Fibroblast of gingiva (primary cell): ENCODE results near the gene LDB3.
"Not testable (repeated sequence)": the region's sequence is repeated elsewhere in the genome, so short reads cannot be mapped to it uniquely, and the experiment has no call there.

Source experiments
- DNase-seq: peaks from one replicate; pipeline ENCODE4 v3.0.0-alpha.2; 2011; ENCODE audit warnings: low read depth

Gene LDB3, protein sequence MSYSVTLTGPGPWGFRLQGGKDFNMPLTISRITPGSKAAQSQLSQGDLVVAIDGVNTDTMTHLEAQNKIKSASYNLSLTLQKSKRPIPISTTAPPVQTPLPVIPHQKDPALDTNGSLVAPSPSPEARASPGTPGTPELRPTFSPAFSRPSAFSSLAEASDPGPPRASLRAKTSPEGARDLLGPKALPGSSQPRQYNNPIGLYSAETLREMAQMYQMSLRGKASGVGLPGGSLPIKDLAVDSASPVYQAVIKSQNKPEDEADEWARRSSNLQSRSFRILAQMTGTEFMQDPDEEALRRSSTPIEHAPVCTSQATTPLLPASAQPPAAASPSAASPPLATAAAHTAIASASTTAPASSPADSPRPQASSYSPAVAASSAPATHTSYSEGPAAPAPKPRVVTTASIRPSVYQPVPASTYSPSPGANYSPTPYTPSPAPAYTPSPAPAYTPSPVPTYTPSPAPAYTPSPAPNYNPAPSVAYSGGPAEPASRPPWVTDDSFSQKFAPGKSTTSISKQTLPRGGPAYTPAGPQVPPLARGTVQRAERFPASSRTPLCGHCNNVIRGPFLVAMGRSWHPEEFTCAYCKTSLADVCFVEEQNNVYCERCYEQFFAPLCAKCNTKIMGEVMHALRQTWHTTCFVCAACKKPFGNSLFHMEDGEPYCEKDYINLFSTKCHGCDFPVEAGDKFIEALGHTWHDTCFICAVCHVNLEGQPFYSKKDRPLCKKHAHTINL

DNA sequence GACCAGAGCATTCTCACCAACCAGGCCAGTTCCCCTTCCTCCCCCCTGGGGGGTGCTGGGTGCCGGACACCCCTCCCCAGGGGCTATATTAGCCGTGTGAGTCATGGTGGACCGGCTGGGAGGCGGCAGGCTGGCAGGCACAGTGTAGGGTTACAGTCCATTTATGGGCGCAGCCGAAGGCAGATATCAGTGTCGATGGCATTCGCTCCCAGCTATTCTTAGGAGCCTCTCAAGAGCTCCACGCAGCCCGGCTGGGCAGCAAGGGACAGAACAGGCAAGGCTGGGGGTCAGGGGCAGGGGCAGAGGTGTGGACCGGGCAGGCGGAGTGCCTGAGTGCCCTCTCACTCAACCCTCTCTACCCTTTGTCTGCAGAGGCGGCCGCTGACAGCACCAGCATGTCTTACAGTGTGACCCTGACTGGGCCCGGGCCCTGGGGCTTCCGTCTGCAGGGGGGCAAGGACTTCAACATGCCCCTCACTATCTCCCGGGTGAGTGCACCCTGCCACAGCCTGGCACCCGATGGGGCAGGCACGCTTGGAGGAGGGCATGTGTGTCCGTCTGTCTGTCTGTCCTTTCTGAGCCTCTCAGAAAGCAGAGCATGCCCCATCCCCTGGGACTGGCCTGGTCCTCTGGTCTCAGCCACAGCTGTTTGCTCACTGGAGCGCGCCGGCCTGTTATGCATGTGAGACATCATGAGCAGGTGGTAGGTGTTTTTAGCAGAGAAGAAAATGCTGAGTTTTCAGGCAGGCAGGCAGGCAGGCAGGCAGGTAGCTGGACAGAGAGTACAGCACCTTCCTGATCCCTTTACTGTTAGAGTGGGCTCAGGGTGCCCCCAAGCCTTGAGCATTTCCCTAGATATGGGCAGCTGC is at the start of gene LDB3:
Gene LDB3, plus strand, starts transcription at position 215 of the 869 bp plus-strand sequence. Its CDS starts 181 bp downstream, at position 396.
- DNase-seq = no peak

DNA sequence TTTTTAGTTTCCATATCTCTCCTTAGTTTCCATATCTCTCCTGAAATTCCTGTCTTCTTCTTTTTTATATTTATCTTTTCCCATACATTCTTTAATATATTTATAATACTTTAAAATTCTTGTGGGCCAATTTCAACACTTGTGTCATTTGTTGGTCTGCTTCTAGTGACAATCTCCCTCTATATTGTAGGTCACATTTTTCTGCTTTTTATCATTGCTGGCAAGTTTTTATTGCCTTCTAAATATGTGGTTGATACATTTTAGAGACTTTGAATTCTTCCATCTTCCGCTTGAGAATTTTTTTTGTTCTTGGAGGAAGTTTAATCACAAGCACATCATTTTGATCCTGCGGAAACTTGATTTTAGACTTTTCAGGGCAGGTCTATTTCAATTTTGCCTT is 40.0 kb upstream of the LDB3 start:
- DNase-seq = no peak

DNA sequence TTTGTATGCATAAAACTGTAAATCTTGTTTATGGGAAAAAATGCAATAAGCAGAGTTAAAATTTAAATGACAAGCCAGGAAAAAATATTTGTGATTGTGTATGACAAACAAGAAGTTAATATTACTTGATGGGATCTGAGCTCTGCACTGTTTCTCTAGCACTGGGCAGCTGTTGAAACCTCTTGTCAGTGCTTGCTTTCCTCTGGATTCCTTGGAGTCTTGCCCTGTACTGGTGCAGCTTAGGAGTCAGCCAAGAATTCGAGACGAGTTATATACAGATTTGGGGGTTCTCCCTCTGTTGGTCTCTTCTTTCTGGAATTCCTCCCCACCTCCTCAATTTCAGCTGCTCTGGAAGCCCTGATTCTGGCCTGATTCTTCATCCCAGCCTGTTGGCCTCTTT is 38.2 kb upstream of the LDB3 start:
- DNase-seq = no peak

DNA sequence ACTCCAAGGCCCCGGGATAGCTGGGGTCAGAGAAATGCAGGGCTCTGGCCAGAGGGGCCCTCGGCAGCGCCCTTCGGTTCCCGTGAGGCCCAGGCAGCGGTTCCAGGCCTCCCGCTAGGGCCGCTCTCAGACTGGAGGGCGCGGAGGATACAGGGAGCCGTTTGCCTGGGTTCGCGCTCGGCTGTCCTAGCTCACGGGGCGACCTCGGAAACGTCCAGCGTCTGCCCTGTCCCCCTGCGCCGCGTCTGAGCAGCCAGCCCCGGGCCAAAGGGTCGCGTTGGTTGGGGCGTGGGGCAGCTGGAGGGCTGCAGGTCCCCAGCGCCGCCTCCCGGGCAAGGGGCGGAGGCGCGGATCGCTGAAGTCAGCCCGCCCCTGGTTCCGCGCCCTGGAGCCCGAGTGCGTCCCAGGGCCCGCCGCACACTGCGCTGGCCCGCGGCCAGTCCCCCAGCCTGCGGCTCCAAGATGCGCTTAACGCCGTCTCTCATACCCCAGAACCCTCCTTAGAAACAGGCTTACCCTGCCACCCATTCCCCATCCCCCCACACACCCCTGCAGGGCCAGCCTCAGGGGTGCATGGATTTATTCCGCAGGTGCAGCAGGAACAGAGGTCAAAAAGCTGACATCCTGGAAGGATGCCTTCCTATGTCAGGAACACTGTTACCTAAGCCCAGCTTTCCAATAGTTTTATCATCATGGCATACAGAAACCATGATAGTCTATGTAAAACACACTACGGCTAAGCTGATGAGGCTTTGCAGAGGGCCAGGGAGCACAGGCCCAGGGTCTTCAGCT is 36.1 kb upstream of the LDB3 start:
- DNase-seq = no peak

DNA sequence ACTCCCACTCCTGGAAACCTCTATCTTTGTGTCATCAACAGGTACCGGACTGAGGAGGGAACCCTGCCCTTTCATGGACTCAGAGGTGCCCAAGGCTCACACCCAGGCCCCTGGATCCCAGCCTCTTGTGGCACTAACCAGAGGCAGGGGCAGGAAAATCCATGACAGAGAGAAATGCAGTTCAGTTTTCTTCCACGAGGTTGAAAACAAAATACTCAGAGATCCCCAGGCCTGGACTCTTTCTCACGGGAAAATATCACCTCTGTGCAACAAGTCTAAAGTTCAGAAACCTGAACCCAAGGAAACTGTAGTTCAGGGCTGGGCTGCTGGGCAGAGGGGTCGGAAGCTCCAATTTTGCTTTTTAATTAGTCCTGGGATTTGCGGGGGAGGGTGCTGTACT is 35.4 kb upstream of the LDB3 start:
- DNase-seq = no peak

DNA sequence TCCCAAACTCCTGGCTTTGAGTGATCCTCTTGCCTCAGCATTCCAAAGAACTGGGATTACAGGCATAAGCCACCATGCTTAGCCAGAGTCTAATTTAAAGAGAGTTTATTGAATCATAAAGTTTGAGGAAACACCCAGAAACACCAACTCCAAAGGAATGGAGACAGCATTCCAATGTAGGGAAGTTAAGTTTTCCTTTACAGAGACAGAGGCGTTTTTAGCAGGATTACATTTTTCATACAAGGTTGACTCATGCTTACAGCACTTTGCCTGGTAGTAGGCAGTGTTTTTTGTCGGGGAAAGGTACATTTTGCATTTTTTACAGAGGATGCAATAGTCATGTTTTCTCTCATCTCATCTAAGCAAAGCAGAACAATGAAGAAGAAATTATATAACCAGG is 32.9 kb upstream of the LDB3 start:
- peak; percentile 35 for DNase-seq

DNA sequence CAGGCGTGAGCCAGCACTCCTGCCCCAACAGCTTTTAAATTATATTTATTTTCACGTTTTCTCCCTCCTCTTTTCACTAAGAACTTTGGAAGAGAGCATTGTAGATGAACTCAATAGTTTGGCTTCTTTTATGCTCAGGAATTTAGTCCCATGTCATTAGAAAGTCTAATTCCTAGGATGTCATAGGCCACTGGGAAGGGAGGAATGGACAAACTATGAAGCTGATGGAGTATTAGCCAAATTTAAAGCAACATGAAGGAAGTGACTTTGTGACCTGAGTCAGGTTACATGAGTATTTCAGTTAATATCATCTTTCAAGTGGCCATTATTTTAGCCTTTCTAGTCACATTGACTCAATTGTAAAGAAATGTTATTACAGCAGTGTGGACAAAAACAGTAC is 32.0 kb upstream of the LDB3 start:
- DNase-seq = no peak

DNA sequence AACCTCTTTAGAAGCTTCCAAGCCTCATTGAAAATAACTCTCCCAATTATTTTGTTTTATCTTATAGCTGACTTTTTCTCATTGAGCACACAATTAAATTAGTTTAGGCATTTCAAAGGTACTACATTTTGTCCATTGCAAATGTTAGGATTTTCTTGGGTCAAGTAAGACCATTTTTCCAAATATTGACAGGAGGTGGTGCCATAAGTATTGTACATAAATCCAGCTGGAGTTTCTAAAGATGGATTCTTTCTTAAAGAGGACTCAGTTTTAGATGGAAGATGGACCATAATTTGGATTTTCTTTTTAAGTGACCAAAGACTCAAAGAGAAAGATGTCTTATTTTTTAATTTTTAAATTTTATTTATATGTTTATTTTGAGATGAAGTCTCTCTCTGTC is 26.3 kb upstream of the LDB3 start:
- DNase-seq = no peak

DNA sequence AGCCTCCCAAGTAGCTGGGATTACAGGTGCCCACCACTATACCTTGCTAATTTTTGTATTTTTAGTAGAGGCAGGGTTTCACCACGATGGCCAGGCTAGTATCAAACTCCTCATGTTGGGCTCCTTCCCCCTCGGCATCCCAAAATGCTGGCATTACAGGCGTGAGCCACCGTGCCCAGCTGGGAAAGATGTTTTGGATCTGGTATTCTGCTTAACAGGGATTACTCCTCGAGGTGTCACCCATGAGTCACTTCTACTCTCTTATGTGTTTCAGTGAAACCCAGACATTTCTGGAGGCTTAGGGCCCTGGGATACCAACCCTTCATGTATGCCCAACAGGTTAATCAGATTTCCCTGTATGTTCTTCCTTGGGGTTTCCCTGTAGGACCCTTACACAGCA is 25.8 kb upstream of the LDB3 start:
- no peak for DNase-seq

DNA sequence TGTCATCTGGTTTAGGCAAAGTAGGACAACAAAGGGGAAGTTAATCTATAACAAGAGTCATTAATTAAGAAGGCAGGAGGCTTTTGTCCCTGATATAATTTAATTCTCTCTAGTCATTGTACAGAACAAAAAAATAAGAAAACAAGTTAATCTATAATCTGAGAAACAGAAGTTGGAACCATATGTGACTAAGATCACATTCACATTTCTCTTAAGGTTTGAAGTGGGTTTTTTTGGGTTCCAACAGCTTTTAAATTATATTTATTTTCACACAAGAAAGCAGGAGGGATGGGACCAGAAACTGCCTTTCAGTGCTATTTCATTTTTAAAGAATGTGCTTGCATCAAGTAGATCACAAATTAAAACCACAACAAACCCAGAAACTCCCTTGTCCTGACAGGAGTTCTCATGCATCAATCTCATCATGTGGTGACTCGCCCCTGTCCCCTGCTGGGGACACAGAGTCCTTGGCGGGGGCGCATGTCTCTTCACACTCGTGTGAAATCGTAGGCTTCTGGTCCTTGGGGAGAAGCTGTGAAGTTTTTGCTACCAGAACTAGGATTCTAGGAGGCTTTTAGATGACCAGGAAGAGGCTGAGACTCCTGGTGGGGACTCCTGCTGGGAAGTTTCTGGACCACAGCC is 24.0 kb upstream of the LDB3 start:
- DNase-seq = no peak

DNA sequence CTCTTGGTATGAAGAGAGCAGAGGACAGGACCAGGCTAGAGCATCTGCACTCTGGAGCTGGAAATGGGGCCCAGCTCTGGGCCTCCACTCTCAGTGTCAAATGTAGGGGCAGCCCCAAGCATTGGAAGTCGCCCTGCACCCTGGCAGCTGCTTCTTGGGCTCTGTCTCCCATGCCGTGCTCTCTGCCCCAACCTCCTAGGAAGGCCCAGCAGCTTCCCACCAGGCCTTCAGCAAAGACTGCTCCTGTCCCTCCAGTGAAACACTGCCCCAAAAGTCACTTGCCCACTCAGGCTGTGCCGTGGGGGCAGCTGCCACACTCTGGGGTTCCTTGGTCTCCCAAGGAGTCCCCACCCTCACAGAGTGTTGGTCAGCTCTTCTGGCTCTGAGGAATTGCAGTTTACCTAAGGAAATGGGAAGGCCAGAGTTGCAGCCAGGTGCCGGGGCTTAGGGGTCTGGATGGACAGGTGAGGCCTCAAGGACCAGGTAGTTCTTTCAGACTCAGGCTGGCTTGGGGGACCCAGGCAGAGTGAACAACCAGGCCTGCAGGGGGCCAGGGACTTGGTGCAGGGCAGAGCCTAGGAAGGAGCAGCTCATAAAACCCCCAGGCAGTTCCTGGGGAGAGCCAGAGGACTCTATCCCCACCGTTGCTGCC is 23.4 kb upstream of the LDB3 start:
- DNase-seq = no peak

DNA sequence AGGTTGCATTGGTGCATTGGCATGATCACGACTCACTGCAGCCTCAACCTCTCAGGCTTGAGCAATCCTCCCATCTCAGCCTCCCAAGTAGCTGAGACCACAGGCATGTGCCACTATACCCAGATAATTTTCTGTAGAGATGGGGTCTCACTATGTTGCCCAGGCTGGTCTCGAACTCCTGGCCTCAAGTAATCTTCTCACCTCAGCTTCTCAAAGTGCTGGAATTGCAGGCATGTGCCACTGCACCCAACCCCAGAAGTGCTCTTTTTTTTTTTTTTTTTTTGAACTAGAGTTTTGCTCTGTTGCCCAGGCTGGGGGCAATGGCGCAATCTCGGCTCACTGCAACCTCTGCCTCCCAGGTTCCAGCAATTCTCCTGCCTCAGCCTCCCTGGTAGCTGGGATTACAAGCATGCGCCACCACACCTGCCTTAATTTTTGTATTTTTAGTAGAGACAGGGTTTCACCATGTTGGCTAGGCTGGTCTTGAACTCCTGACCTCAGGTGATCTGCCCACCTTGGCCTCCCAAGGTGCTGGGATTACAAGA is 22.6 kb upstream of the LDB3 start:
- not testable (repeated sequence) for DNase-seq

DNA sequence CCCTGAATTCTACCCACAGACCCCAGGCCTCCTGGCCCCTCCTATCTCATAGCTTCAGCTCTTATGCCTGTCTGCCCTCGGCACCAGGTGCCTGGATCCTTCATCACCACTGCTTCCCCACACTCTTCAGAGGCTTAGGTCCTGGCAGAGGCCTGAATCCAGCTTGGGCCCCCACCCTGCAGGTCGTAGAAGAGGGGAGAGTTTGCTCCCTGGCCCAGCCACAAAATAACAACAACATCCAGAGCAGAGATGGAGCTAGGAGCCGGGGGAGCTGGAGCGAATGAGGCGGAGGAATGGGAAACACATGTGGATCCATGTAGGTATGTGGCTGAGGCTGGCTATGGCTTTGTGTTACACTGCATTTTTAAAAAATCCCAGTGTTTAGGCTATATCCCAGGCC is 21.8 kb upstream of the LDB3 start:
- no peak for DNase-seq

DNA sequence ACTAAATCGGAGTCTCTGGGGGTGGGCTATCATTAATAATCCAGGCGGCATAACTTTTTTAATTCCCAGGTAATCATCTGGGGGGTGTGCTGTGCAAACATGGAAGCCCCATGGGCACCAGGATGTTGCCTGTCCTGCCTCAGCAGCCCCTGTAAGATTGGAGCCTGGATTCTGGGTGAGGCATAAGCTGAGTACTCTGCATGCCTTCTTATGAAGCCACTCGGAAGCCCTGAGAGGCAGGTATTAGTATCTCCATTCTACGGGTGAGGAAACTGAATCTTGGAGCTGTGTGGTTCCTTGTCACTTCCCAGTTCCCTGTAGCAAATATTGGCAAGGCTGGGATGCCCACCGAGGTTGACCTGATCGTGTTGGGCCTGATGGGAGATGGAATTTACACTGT is 21.4 kb upstream of the LDB3 start:
- no peak for DNase-seq

DNA sequence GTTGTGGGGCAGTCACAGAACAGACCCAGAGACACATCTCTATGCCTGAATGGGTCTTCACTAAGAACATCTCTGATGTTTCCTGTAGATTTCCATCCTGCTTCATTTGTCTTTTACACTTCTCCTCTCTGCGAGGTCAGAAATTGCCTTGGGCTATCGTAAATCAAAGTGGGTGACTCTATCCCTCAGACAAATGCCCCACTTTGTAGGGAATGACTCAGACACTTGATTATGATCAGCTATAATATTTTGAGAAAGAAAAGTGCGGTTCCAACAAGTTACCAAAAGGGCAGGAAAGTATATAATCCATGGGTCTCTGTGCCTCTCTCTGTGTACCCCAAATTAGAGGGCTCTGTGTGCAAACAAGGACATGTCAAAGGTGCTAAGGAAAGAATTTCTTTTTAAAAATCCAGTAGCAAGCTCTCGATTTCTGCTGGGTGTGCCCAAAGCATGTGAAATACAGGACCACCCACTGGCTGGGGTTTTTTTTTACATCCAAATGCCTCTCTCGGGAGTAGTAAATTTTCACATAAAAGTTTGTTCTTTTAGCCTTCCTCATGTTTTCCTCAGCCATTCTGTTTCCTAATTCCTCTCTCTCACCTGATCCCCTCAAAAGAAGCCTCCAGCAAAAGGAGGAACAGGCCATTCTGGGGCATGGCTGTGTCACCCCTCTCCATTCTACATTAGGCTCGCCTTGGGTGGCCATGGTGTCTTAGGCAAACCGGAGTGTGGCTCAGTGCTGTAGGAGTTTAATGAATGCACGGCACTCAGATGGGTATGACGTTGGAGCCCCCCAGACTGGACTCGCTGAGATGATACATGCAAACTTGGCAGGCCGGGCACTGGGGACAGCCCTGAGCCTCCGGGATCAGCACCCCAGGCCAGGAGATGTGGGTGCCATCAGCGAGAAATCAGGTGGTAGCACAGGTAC is 20.3 kb upstream of the LDB3 start:
- no peak for DNase-seq

DNA sequence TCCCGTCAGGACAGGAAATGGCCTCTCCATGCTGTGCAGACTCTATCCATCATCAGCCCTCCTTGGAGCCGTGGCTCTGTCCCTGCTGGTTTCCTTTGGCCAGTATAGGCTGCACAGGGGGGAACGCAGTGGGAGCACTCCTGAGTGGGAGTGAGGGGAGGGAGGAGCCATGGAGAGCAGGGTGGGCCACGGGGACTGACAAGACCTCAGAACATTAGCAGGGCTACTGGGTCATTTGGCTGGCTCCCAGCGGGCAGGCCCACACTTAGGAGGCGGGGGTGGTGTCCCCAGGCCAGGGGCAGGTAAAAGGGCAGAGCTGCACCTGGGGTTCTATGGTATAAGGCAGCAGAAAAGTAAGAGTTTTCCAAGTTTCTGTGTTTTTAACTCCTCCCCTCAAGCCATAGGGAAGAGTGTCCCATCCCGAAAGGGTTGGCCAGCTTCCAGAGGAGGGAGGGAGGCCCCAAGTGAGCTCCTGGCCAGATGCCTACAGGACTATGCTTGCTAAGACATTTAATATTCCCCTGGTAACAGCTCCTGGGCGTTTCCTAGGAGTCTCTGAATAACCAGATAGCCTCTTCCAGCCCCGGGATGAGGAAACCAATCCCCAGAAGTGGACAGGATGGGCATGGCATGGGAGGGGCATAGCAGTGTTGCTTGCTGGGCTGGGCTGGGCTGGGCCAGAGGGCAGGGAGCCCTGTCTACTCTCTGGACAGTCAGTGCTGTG is 19.4 kb upstream of the LDB3 start:
- DNase-seq = peak; percentile 91

DNA sequence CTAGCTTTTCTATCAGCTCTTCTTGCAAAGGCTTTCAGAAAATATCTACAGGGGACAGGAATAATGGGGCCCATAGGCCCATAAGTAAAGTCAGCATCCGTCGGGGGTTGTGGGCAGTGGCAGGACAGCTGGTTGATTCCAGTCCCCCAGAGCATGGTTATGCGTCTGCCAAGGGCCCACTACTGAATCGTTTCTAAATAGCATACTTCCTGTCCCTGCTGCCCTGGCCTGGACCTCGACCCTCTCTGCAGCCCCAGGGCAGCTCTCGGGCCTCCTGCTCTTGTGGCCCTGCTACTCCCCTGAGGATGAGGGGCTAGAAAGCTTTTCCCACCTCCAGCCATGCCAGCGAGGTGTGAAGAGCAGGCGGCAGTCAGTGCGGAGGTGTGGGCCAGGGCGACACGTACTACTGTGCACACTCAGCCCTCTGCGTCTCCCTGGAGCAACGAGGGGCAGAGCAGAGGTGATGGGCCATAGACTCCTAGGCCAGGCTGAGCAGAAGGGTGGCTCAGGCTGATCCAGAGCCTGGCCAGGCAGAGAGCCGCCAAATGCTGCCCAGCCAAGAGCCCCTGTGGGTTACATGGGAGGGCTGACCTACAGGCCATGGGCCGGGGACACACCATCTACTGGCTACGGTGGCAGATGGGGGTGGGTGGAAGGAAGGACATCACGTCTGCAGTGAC is 18.7 kb upstream of the LDB3 start:
- no peak for DNase-seq

DNA sequence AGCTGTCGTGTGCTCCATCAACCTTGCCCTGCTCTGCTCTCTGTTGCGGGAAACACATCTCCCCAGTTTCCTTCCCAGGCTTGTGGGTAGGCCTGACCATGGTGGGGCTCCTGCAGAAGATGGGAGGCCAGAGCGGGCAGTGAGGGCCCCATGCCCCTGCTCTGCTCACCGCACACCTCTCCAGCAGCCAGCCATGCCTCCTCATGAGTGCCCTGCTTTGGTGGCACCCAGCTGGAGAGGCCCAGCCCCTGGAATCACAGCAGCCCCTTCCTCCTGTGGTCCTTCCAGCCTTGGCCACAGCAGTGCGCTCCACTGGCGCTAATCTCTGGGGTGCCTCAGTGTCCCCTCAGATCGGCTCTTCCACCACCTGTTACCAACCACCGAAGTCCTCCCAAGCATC is 18.2 kb upstream of the LDB3 start:
- no peak for DNase-seq
